HepG2 (cell line): ENCODE results near the gene MRPL48. TPM values are rescaled to one million over a fixed set of nuclear protein-coding genes. Genes with fewer than 3 reads are reported as not detected.
A peak's percentile ranks its signal among the peaks of the same experiment; 100 is the strongest.

Experiments used
- CBX1 ChIP-seq: IDR thresholded peaks from one replicate; pipeline ENCODE4 v1.6.1; 2016; ENCODE audit warnings: antibody characterized with exemption, low read depth
- CEBPG ChIP-seq: IDR thresholded peaks from 2 replicates; pipeline ENCODE4 v1.6.1; 2016
- HINFP ChIP-seq: sonication (generic); formaldehyde crosslinking; IDR thresholded peaks from 2 replicates; pipeline ENCODE4 v1.4.0; 2020; ENCODE audit warnings: low read depth, mild to moderate bottlenecking, missing genetic modification reagents
- KDM4B ChIP-seq: sonication (generic); formaldehyde crosslinking; IDR thresholded peaks from 2 replicates; pipeline ENCODE4 v1.4.0; 2020; ENCODE audit warnings: missing genetic modification reagents
- KLF11 ChIP-seq: IDR thresholded peaks from 2 replicates; pipeline ENCODE4 v1.6.1; 2016; ENCODE audit warnings: missing compliant biosample characterization
- KLF13 ChIP-seq: sonication (generic); formaldehyde crosslinking; IDR thresholded peaks from 2 replicates; pipeline ENCODE4 v1.4.0; 2020; ENCODE audit warnings: mild to moderate bottlenecking, missing genetic modification reagents
- KLF15 ChIP-seq: sonication (generic); formaldehyde crosslinking; IDR thresholded peaks from 2 replicates; pipeline ENCODE4 v1.8.1; 2023; ENCODE audit warnings: borderline replicate concordance, mild to moderate bottlenecking, inconsistent platforms, missing genetic modification reagents, mixed read lengths
- KLF9 ChIP-seq: IDR thresholded peaks from 2 replicates; pipeline ENCODE4 v1.6.1; 2016; ENCODE audit warnings: low read depth
- NFAT5 ChIP-seq: sonication (generic); formaldehyde crosslinking; IDR thresholded peaks from 2 replicates; pipeline ENCODE4 v1.4.0; 2020; ENCODE audit warnings: missing genetic modification reagents
- RAD51 ChIP-seq: fragments of 450-650 bp; IDR thresholded peaks from 2 replicates; pipeline ENCODE4 v1.6.1; 2016; ENCODE audit warnings: borderline replicate concordance
- TMF1 ChIP-seq: sonication (generic); formaldehyde crosslinking; IDR thresholded peaks from 2 replicates; pipeline ENCODE4 v1.8.1; 2022; ENCODE audit warnings: low read depth, missing genetic modification reagents
- TP53 ChIP-seq: sonication (generic); formaldehyde crosslinking; conservative IDR thresholded peaks from 2 replicates; pipeline ENCODE4 v1.4.0; 2020; ENCODE audit warnings: missing genetic modification reagents
- ZBTB25 ChIP-seq: IDR thresholded peaks from 2 replicates; pipeline ENCODE4 v1.6.1; 2018; ENCODE audit warnings: missing genetic modification reagents
- ZBTB7A ChIP-seq: sonication (generic); formaldehyde crosslinking; IDR thresholded peaks from 2 replicates; pipeline ENCODE4 v1.8.0; 2022; ENCODE audit warnings: mild to moderate bottlenecking, missing genetic modification reagents
- ZFP62 ChIP-seq: sonication (generic); formaldehyde crosslinking; IDR thresholded peaks from 2 replicates; pipeline ENCODE4 v1.4.0; 2020; ENCODE audit warnings: missing genetic modification reagents
- ZNF143 ChIP-seq: sonication (generic); formaldehyde crosslinking; IDR thresholded peaks from 2 replicates; pipeline ENCODE4 v1.4.0; 2020; ENCODE audit warnings: missing genetic modification reagents
- ZNF326 ChIP-seq: sonication (generic); formaldehyde crosslinking; IDR thresholded peaks from 2 replicates; pipeline ENCODE4 v1.4.0; 2020; ENCODE audit warnings: missing genetic modification reagents, borderline replicate concordance
- ZNF414 ChIP-seq: sonication (generic); formaldehyde crosslinking; IDR thresholded peaks from 2 replicates; pipeline ENCODE4 v1.5.0; 2020; ENCODE audit warnings: missing genetic modification reagents
- ZNF850 ChIP-seq: sonication (generic); formaldehyde crosslinking; conservative IDR thresholded peaks from 2 replicates; pipeline ENCODE4 v1.9.0; 2021; ENCODE audit warnings: mild to moderate bottlenecking, missing genetic modification reagents
- ZXDC ChIP-seq: sonication (generic); formaldehyde crosslinking; IDR thresholded peaks from 2 replicates; pipeline ENCODE4 v1.5.0; 2020; ENCODE audit warnings: mild to moderate bottlenecking, missing genetic modification reagents
- polyA plus RNA-seq, 8 experiments: library from polyadenylated mRNA; depleted of rRNA in 3 of 8; stranded (reverse) in 7 of 8; unstranded in 1 of 8; fragments of >200 nt; fragmentation: Illumina TruSeq in 4 of 8; extraction: Trizol in 4 of 8; gene quantifications; 2 replicates each; pipeline versions ENCODE4 v1.2.1 to v1.2.3, GENCODE V29; 2011 to 2016; ENCODE audit warnings: low read depth in 4 of 8, missing spikeins in 1 of 8, mixed read lengths in 1 of 8; ENCODE audit not compliant: insufficient read depth in 1 of 8
- total RNA-seq, 5 experiments: library from RNA; depleted of rRNA; stranded (reverse); fragments of >200 nt; fragmentation: Illumina TruSeq; extraction: Trizol; gene quantifications; 2 replicates each; pipeline ENCODE4 v1.2.3, GENCODE V29; 2016; ENCODE audit warnings: low read depth in 1 of 5

MRPL48 gene
- total and polyA plus RNA-seq, 2 of the 13 experiments (the other 11 are each of a cell fraction or from before 2014, with no cell fraction given): 61.2 to 67.9 TPM

- TF ChIP-seq ZXDC (CRISPR knock-in tag) (0 out of 2 replicates have a peak, but pooled peaks have one; percentile 85), ZNF143 (CRISPR knock-in tag) (peak; percentile 41; the same call in 1 of the 2 replicates), TP53 (CRISPR knock-in tag) (no peak), RAD51 (no peak), ZNF326 (CRISPR knock-in tag) (no peak), HINFP (CRISPR knock-in tag) (no peak), NFAT5 (CRISPR knock-in tag) (no peak), KDM4B (CRISPR knock-in tag) (no peak), ZNF850 (CRISPR knock-in tag) (no peak), ZNF414 (CRISPR knock-in tag) (peak; percentile 76; the same call in 1 of the 2 replicates), ZBTB7A (CRISPR knock-in tag) (no peak), TMF1 (CRISPR knock-in tag) (no peak), ZBTB25 (CRISPR knock-in tag) (no peak), CEBPG (peak; percentile 44; the same call in 1 of the 2 replicates), KLF13 (CRISPR knock-in tag) (no peak), KLF15 (CRISPR knock-in tag) (no peak), KLF11 (CRISPR knock-in tag) (no peak), ZFP62 (no peak), CBX1 (peak; percentile 56), KLF9 (no peak)
Observed at GRCh38 chr11:73760679-73761402, 26.8 kb upstream of the MRPL48 start, which contains the start of gene RAB6A (continued).
